Right cardiac atrium (tissue), 5 donors: Measurements from ENCODE around the gene KCNQ1OT1. TPM values are rescaled to one million over a fixed set of nuclear protein-coding genes. Genes with fewer than 3 reads are reported as not detected.
A peak's percentile ranks its signal among the peaks of the same experiment; 100 is the strongest.

ENCODE experiments used
- ATAC-seq, 2 donors: fragments of 200-7000 bp; cut with Tn5 transposase; one replicate each; pipeline versions ENCODE4 v1.8.0 to v1.9.1; 2020; ENCODE audit warnings: moderate library complexity in 2 of 2, mild to moderate bottlenecking in 1 of 2
- DNase-seq, 3 donors: peaks; one replicate each; pipeline ENCODE4 v3.0.0-alpha.2; 2020
- H3K27ac ChIP-seq: one replicate; pipeline ENCODE4 v1.5.1; 2013; ENCODE audit warnings: mild to moderate bottlenecking, low read length, control low read depth, moderate library complexity
- H3K27me3 ChIP-seq: one replicate; pipeline ENCODE4 v1.6.1; 2013; ENCODE audit not compliant: control insufficient read depth, insufficient read depth
- H3K4me1 ChIP-seq: one replicate; pipeline ENCODE4 v1.6.1; 2013; ENCODE audit warnings: low read length; ENCODE audit not compliant: control insufficient read depth, insufficient read depth
- H3K4me3 ChIP-seq: one replicate; pipeline ENCODE4 v1.5.1; 2013; ENCODE audit warnings: low read length, control low read depth
- H3K9me3 ChIP-seq: one replicate; pipeline ENCODE4 v1.6.1; 2013; ENCODE audit warnings: low read length; ENCODE audit not compliant: control insufficient read depth
- WGBS: extraction: QIAGEN DNeasy Blood & Tissue Kit; methylation state at CpG from one replicate; pipeline ENCODE4 v1.1.7; 2013; 5-methylcytosine and 5-hydroxymethylcytosine counted together
- intact Hi-C, 4 donors: fragments of 100-400 bp; cut with DNase I; formaldehyde crosslinking; loops; one replicate each; pipeline versions ENCODE4 v1.11.0 to v1.14.0; 2022 to 2023
- polyA plus RNA-seq: library from polyadenylated mRNA; stranded (reverse); fragments of 200-250 nt; gene quantifications from one replicate; pipeline ENCODE4 v1.2.3, GENCODE V29; 2013
- total RNA-seq, 4 donors: library from RNA; stranded (reverse); fragmentation: NEBNext Ultra II Directional; extraction: Animal tissue kit (Norgen Biotek cat#: 25700); gene quantifications; one replicate each; pipeline ENCODE4 v1.2.1, GENCODE V29; 2021
- donor health status: healthy with polysubstance abuse.
- donor health status: DM: no; HTN: yes; CAD: no.
- donor health status: DM: no; HTN: no; CAD: no.
- donor health status: DM: no; HTN: yes; CAD: no; lungs with severe emphysema.
- donor health status: DM: yes; HTN: yes; CAD: no.

KCNQ1OT1 gene
- total and polyA plus RNA-seq, 5 donors = 0.41 to 0.78 (median 0.53) TPM

- no peak overlapping the region for H3K27ac ChIP-seq
- DNase-seq (peak; percentile 10 to 39 (median 26)), ATAC-seq (no peak)
- no peaks in the 10 kb centered on the region for H3K4me1 ChIP-seq
- WGBS = 92% methylated on average over 20 of the region's 20 CpGs
- H3K27me3 ChIP-seq = no peaks in the 10 kb centered on the region
- intact Hi-C loops = no loop called here
- H3K4me3 ChIP-seq = no peak overlapping the region
- no peaks in the 10 kb centered on the region for H3K9me3 ChIP-seq
Observed at GRCh38 chr11:2742611-2743426, 43.0 kb upstream of the KCNQ1OT1 start.

- Histone ChIP-seq H3K4me3 (no peak overlapping the region), H3K27me3 (no peaks in the 10 kb centered on the region), H3K27ac (no peak overlapping the region), H3K9me3 (no peaks in the 10 kb centered on the region), H3K4me1 (no peaks in the 10 kb centered on the region)
- WGBS = 93% methylated on average over 5 of the region's 5 CpGs
- intact Hi-C loops = no loop called here
- DNase-seq (peak in 2 of 3 donors; percentile 29 to 38), ATAC-seq (no peak)
Observed at GRCh38 chr11:2742201-2742600, 42.4 kb upstream of the KCNQ1OT1 start.

- H3K27me3 ChIP-seq = no peaks in the 10 kb centered on the region
- ATAC-seq (peak in 1 of 2 donors; percentile 33), DNase-seq (peak; percentile 23 to 60 (median 53))
- H3K27ac ChIP-seq = no peak overlapping the region
- H3K9me3 ChIP-seq = no peaks in the 10 kb centered on the region
- WGBS = 46% methylated on average over 18 of the region's 18 CpGs
- intact Hi-C loops = no loop called here
- H3K4me3 ChIP-seq = no peak overlapping the region
- no peaks in the 10 kb centered on the region for H3K4me1 ChIP-seq
Observed at GRCh38 chr11:2741377-2742131, 41.8 kb upstream of the KCNQ1OT1 start.

- no peak for ATAC-seq
- peak; percentile 7 to 38 (median 37) for DNase-seq
- no peaks in the 10 kb centered on the region for H3K9me3 ChIP-seq
- intact Hi-C loops = no loop called here
- H3K4me3 ChIP-seq = no peak overlapping the region
- 85% methylated on average over 7 of the region's 7 CpGs for WGBS
- no peaks in the 10 kb centered on the region for H3K4me1 ChIP-seq
- no peak overlapping the region for H3K27ac ChIP-seq
- H3K27me3 ChIP-seq = no peaks in the 10 kb centered on the region
Observed at GRCh38 chr11:2741006-2741376, 41.2 kb upstream of the KCNQ1OT1 start.

GRCh38 chr11:2740275-2740940, 40.6 kb upstream of the KCNQ1OT1 start:
- H3K4me3 ChIP-seq = no peak overlapping the region
- no peaks in the 10 kb centered on the region for H3K4me1 ChIP-seq
- no peaks in the 10 kb centered on the region for H3K27me3 ChIP-seq
- H3K27ac ChIP-seq = no peak overlapping the region
- DNase-seq = peak; percentile 5 to 33 (median 27)
- WGBS = 93% methylated on average over 17 of the region's 17 CpGs
- H3K9me3 ChIP-seq = no peaks in the 10 kb centered on the region
- intact Hi-C loops = no loop called here
- ATAC-seq = no peak

- DNase-seq (peak; percentile 9 to 41 (median 35)), ATAC-seq (no peak)
- H3K27ac ChIP-seq = no peak overlapping the region
- H3K4me1 ChIP-seq = no peaks in the 10 kb centered on the region
- no peaks in the 10 kb centered on the region for H3K27me3 ChIP-seq
- intact Hi-C loops = no loop called here
- no peak overlapping the region for H3K4me3 ChIP-seq
- no peaks in the 10 kb centered on the region for H3K9me3 ChIP-seq
- WGBS = 91% methylated on average over 18 of the region's 18 CpGs
Observed at GRCh38 chr11:2739531-2740274, 39.9 kb upstream of the KCNQ1OT1 start.

GRCh38 chr11:2738551-2739431, 39.0 kb upstream of the KCNQ1OT1 start:
- 94% methylated on average over 14 of the region's 14 CpGs for WGBS
- intact Hi-C loops = no loop called here
- no peak overlapping the region for H3K4me3 ChIP-seq
- no peaks in the 10 kb centered on the region for H3K27me3 ChIP-seq
- no peaks in the 10 kb centered on the region for H3K4me1 ChIP-seq
- DNase-seq (peak in 2 of 3 donors; percentile 23 to 52), ATAC-seq (no peak)
- H3K9me3 ChIP-seq = no peaks in the 10 kb centered on the region
- H3K27ac ChIP-seq = no peak overlapping the region

GRCh38 chr11:2737866-2738265, 38.1 kb upstream of the KCNQ1OT1 start:
- no peaks in the 10 kb centered on the region for H3K27me3 ChIP-seq
- 65% methylated on average over 5 of the region's 5 CpGs for WGBS
- intact Hi-C loops = no loop called here
- no peaks in the 10 kb centered on the region for H3K9me3 ChIP-seq
- no peak overlapping the region for H3K4me3 ChIP-seq
- H3K4me1 ChIP-seq = no peaks in the 10 kb centered on the region
- H3K27ac ChIP-seq = no peak overlapping the region
- peak in 1 of 2 donors; percentile 34 for ATAC-seq
- peak; percentile 46 to 80 (median 59) for DNase-seq

- intact Hi-C loops = no loop called here
- Histone ChIP-seq H3K27ac (no peak overlapping the region), H3K9me3 (no peaks in the 10 kb centered on the region), H3K27me3 (no peaks in the 10 kb centered on the region), H3K4me1 (no peaks in the 10 kb centered on the region), H3K4me3 (no peak overlapping the region)
- DNase-seq (no peak), ATAC-seq (no peak)
- WGBS = 93% methylated on average over 7 of the region's 7 CpGs
Observed at GRCh38 chr11:2737226-2737590, 37.4 kb upstream of the KCNQ1OT1 start.
